GM12891 (cell line): ENCODE results near the gene FSCN2.

Experiments
- DNase-seq: peaks from one replicate; pipeline ENCODE4 v3.0.0; 2011; ENCODE audit warnings: low spot score; ENCODE audit not compliant: insufficient read length
- FAIRE-seq: peaks from 2 replicates; lab custom pipeline; 2011; peaks lifted over from hg19 to GRCh38; lab: Jason Lieb, UNC
- PAX5 ChIP-seq: IDR thresholded peaks from 2 replicates; pipeline ENCODE4 v1.6.1; 2011; ENCODE audit warnings: low read length, moderate library complexity, mild to moderate bottlenecking; ENCODE audit not compliant: insufficient read depth, severe bottlenecking
- POLR2A ChIP-seq: IDR thresholded peaks from 2 replicates; pipeline ENCODE4 v1.6.1; 2011; ENCODE audit warnings: low read depth, low read length, control low read depth
- POLR2AphosphoS5 ChIP-seq: IDR thresholded peaks from 2 replicates; pipeline ENCODE4 v1.6.1; 2011; ENCODE audit warnings: low read depth, low read length, control low read depth
- POU2F2 ChIP-seq: IDR thresholded peaks from 2 replicates; pipeline ENCODE4 v1.6.1; 2011; ENCODE audit warnings: low read depth, mild to moderate bottlenecking, control low read depth, low read length, moderate library complexity
- SPI1 ChIP-seq: IDR thresholded peaks from 2 replicates; pipeline ENCODE4 v1.6.1; 2011; ENCODE audit warnings: low read depth, low read length, control low read depth
- TAF1 ChIP-seq: IDR thresholded peaks from 2 replicates; pipeline ENCODE4 v1.6.1; 2011; ENCODE audit warnings: low read depth, low read length, control low read depth

Gene FSCN2

DNA sequence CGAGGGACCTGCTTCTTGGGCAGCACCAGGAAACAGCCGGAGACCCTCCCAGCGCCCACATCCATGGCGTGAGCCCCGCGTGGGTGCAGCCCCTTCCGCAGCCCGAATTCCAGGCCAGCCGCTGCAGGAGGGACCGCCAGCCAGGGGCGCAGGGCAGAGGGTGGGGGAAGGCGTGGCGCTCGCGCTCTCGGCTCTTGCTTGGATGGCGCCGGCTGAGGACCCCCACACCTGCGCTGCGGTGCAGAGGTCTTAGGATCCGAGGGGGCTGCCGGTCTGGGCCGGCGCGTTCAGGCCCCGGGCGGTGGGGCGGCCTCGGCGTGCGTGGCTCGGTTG lies 44.3 kb upstream of the FSCN2 start:
- DNase-seq (no peak), FAIRE-seq (no peak)
- TF ChIP-seq POLR2A (no peak), TAF1 (no peak), POU2F2 (no peak), SPI1 (no peak), PAX5 (no peak), POLR2AphosphoS5 (no peak)

DNA sequence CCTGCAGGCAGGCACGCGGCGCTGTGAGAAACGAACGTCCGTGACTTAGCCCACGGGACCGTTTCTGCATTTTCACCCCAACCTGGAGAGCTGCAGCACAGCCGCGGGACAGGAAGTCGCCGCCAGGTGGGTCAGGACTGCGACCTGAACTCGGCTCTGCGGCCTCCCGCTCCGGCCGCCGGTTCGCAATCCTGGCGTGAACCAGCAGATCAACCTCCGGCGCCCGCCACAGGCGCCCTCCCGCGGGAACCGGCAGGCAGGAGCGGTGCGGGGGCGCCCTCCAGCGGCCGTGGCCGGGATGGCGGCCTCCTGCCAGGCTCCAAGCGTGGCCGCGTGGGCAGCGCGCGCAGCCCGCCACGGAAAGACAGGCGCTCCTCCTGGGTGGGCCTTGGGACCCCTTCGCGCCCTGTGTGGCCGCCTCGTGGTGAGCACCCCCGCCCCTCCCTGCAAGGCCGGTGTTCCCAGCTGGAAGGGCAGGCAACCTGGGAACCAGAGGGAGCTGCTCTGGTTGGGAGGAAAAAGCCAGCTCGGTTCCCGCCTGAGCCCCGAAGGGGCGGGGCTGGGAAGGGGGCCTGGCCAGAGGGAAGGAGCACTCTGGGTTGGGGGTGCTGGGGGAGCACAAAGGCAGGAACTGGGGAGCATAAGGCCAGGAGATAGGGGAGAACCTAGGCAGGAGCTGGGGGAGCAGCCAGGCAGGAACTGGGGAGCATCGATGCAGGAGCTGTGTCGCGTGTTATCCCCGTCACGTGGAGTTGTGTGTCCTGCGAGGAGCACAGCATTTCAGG lies 43.8 kb upstream of the FSCN2 start:
- FAIRE-seq (peak; percentile 90), DNase-seq (peak; percentile 93)
- TF ChIP-seq POLR2AphosphoS5 (no peak), PAX5 (peak; percentile 60)

DNA sequence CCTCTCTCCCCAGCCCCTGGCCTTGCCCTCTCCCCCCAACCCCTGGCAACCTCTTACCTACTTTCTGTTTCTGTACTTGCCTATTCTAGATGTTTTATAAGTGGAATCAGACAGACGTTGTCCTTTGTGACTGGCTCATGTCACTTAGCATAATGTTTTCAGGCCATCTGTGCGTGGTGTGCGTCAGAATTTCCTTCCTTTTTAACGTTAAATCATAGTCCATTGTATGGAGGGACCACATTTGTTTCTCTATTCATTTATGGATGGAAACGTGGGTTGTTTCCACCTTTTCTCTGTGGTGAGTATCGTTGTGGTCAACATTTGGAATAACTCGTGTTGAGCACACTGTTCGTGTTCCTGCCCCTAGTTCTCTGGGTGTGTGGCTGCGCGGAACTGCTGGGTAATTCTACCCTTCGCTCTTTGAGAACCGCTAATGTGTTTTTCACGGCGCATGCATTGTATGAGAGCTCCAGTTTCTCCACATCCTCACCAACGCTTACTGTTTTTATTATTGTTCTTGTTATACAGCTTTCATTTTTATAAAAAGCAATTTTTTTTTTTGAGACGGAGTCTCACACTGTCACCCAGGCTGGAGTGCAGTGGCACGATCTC lies 41.9 kb upstream of the FSCN2 start:
- FAIRE-seq (no peak), DNase-seq (no peak)
- TF ChIP-seq TAF1, result no peak
- TF ChIP-seq SPI1, result no peak
- no peak for TF ChIP-seq PAX5
- TF ChIP-seq POLR2AphosphoS5, result no peak
- no peak for TF ChIP-seq POU2F2
- no peak for TF ChIP-seq POLR2A

DNA sequence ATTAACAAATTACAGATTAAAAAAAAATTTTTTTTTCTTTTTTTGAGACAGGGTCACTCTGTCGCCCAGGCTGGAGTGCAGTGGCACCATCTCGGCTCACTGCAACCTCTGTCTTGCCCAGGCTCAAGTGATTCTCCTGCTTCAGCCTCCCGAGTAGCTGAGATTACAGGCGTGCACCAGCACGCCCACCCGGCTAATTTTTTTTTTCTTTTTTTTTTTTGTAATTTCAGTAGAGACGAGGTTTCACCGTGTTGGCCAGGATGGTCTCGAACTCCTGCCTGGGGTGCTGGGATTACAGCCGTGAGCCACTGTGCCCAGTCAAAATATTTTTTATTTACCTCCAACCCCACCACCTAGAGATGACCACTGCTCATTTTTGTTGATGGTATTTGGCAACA lies 41.1 kb upstream of the FSCN2 start:
- TF ChIP-seq POLR2A (no peak), PAX5 (no peak), POU2F2 (no peak), POLR2AphosphoS5 (no peak), SPI1 (no peak), TAF1 (no peak)
- no peak for FAIRE-seq
- DNase-seq, result no peak

DNA sequence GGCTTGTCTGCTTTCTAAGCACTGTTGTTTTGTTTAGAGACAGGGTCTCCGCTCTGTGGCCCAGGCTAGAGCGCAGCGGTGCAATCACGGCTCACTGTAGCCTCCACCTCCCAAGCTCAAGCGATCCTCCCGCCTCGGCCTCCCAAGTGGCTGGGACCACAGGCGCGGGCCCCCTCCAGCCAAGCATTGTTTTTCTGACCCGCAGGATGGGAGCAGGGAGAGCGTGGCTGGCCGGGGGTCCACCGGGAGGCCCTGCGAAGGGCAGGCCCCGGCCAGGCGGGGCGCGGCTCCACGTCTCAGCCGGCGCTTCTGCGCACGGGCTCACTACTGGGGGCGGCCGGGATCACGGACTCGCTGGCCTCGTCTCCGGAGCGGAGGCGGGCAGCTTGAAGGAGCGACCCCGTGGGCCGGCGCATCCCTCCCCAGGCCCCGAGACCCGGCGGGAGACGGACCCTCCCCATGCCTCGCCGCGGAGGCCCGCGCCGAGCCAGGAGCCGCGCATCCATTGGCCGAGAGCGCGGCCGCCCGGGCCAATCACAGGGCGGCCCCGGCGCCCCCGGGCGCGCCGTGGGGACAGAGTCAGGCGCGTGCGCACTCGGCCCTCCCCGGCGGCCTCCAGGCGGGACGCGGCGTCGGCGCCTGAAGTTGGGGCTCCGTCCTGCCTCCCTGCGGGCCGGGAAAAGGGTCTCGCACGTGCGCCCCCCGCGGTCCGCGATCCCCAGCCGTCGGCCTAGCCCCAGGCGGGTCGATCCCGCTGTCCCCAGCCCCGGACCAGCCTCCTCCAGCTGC lies 40.5 kb upstream of the FSCN2 start:
- DNase-seq, result peak; percentile 89
- TF ChIP-seq POLR2A (peak; percentile 42; the same call in 1 of the 2 replicates), SPI1 (no peak), TAF1 (no peak), PAX5 (no peak), POU2F2 (no peak), POLR2AphosphoS5 (no peak)
- FAIRE-seq, result peak; percentile 69

DNA sequence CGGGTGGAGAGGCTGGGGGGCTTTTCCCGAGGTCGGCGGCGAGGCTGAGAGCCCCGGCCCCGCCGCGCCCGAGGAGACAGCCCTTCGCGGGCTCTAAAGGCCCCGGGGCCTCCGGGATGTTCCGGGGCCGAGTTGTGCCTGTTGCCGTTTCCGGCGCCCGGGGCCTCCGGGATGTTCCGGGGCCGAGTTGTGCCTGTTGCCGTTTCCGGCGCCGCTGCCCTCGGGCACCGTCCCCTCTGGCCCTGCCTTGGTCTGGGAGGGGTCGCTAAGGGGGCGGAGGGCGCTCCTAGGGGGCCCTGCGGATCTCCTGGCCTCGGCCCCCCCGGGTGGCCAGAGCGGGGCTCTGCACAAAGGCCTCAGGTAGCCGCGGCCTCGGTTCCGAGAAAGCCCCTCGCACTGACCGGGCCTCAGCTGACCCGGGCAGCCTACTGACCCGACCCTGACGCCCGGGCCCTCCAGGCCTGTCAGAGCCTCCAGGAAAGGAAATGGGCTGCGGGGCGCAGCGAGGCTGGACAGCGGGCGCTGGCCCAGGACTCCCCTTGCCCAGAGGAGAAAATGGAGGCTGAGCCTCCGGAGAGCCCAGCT lies 39.8 kb upstream of the FSCN2 start:
- no peak for TF ChIP-seq TAF1
- no peak for TF ChIP-seq POU2F2
- TF ChIP-seq POLR2A, result no peak
- no peak for TF ChIP-seq SPI1
- TF ChIP-seq PAX5, result no peak
- TF ChIP-seq POLR2AphosphoS5, result no peak
- DNase-seq (no peak), FAIRE-seq (no peak)

DNA sequence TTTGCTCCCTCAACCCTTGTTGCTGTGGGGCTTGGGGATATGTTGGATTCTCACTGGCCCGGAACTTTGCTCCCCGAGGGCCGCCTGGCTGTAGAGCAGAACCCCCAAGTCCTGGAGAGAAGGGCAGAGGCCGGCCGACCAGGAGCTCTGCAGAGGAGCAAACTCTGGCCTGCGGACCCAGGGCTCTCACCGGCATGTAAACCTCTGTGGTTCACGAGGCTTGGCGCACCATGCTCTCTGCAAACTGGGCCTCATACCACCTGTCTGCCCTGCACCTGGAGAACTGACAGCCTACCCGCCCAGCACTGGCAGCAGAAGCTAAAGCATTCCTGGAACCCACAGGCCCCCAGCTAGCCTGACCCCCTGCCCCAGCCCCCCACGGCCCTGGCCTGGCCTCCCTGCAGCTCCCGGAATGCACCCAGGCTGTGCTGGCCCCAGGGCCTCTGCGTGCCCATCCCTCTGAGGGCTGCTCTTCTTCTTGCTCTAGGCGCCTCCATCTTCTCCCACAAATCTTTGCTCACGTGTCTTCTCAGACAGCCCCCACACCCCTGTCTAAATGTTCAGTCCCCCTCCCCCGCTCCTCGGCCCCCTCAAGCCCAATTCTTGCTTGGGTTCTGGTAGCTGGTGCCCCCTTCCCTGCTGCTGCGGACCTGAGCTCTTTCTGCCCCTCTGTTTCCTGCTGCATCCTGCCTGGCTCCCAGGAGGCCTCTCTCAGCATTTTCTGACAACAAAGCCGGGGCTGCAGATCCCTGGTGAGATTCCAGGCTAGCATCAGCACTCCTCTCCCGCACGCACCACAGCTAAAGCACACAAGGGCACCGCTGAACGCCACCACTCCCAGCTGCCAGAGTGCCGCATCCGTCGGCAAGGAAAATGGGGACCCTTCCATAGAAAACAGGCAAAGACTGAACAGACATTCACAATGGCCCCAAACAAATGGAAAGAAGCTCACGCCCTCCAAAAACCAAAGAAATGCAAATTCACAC lies 38.9 kb upstream of the FSCN2 start:
- no peak for TF ChIP-seq POU2F2
- TF ChIP-seq TAF1, result no peak
- TF ChIP-seq SPI1, result no peak
- TF ChIP-seq POLR2A, result no peak
- no peak for TF ChIP-seq POLR2AphosphoS5
- TF ChIP-seq PAX5, result no peak
- DNase-seq (no peak), FAIRE-seq (no peak)

DNA sequence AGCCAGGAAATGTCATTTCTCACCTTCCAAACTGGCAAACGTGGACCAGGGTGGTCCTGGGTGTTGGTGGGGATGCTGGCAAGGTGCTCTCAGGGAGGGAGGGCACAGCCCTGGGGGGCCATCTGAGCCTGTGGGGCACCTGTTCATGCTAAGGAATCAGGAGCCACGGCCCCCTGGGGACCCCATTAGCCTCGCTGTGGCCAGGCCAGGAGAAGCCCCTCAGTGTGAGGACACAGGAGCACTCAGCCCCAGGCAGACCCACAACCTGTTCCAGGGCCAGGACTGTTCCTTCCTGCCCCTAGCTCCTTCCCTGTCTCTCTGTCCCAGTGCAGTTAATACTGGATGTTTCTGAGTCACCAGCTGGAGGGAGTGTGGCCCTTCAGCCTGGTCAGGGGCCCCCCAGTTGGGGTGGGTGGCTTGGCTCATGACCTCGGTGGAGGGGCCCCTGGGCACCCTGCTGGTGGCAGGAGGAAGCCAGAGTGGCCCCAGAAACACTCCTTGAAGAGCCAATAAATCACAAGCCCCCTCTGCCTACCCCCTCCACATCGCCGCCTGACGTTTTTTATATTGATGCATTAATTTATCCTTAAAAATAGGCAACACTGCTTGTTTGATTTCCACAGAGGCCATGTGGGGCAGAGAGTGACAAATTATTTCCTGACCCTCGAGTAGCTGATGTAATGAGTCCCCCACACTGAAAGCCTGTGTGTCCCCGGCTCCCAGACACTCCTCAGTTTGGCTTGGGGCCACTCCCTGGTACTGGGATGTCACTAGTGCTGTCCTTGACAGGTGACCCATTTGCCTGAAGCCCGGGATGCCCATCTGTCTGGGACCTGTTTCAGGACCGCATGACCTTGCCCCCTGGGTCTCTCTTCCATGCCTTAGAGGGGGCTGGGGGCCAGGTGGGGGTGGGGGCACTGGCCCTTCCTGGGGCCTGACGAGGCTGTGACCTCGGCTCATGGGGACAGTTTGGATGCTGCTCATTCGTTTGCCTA lies 37.9 kb upstream of the FSCN2 start:
- FAIRE-seq (no peak), DNase-seq (no peak)
- TF ChIP-seq POLR2A, result no peak
- no peak for TF ChIP-seq SPI1
- no peak for TF ChIP-seq POLR2AphosphoS5
- TF ChIP-seq POU2F2, result no peak
- TF ChIP-seq TAF1, result no peak
